SK-N-SH treated with all-trans-retinoic acid at 6 μM for 48 hours (cell line): ENCODE data around the gene EAF2.

ENCODE experiments used
- CREB5 ChIP-seq: fragments of 250-450 bp; sonication (Bioruptor Pico); IDR thresholded peaks from 2 replicates; pipeline ENCODE4 v1.5.1; 2020; ENCODE audit warnings: low read depth, mild to moderate bottlenecking, moderate library complexity
- CSDC2 ChIP-seq: fragments of 250-450 bp; sonication (Bioruptor Pico); IDR thresholded peaks from 2 replicates; pipeline ENCODE4 v1.5.0; 2020; ENCODE audit warnings: mild to moderate bottlenecking, moderate library complexity
- GLIS3 ChIP-seq: fragments of 250-450 bp; sonication (Bioruptor Pico); IDR thresholded peaks from 2 replicates; pipeline ENCODE4 v1.5.0; 2020; ENCODE audit warnings: mild to moderate bottlenecking, moderate library complexity
- OSR1 ChIP-seq: fragments of 250-450 bp; sonication (Bioruptor Pico); IDR thresholded peaks from 2 replicates; pipeline ENCODE4 v1.8.0; 2022; ENCODE audit warnings: moderate library complexity, mild to moderate bottlenecking, inconsistent platforms
- PATZ1 ChIP-seq: fragments of 250-450 bp; sonication (Bioruptor Pico); IDR thresholded peaks from 2 replicates; pipeline ENCODE4 v1.8.0; 2020; ENCODE audit warnings: mild to moderate bottlenecking, moderate library complexity, borderline replicate concordance
- RARB ChIP-seq: fragments of 250-450 bp; sonication (Bioruptor Pico); IDR thresholded peaks from 2 replicates; pipeline ENCODE4 v1.8.0; 2021; ENCODE audit warnings: mild to moderate bottlenecking, moderate library complexity
- TOX ChIP-seq: fragments of 250-450 bp; sonication (Bioruptor Pico); IDR thresholded peaks from 2 replicates; pipeline ENCODE4 v1.8.0; 2021; ENCODE audit warnings: mild to moderate bottlenecking, moderate library complexity, borderline replicate concordance
- TSHZ2 ChIP-seq: fragments of 250-450 bp; sonication (Bioruptor Pico); IDR thresholded peaks from 2 replicates; pipeline ENCODE4 v1.5.0; 2020; ENCODE audit warnings: mild to moderate bottlenecking, moderate library complexity
- ZNF565 ChIP-seq: fragments of 450-650 bp; formaldehyde crosslinking; conservative IDR thresholded peaks from 2 replicates; pipeline ENCODE4 v1.5.0; 2020; ENCODE audit warnings: low read depth, mild to moderate bottlenecking, moderate library complexity
- ZNF70 ChIP-seq: fragments of 450-650 bp; formaldehyde crosslinking; IDR thresholded peaks from 2 replicates; pipeline ENCODE4 v1.5.0; 2020; ENCODE audit warnings: mild to moderate bottlenecking, moderate library complexity

GRCh38 chr3:121870717-121871116, 35.7 kb downstream of the EAF2 start:
- TF ChIP-seq CREB5 (CRISPR knock-in tag) (no peak), TSHZ2 (CRISPR knock-in tag) (no peak), PATZ1 (CRISPR knock-in tag) (no peak), GLIS3 (no peak), ZNF565 (CRISPR knock-in tag) (no peak), RARB (CRISPR knock-in tag) (no peak), OSR1 (CRISPR knock-in tag) (no peak), ZNF70 (no peak), CSDC2 (CRISPR knock-in tag) (no peak), TOX (CRISPR knock-in tag) (no peak)
